GM12873 (cell line): ENCODE data around the gene FAM118B.

Experiments used
- TF ChIP-seq, protein P1 (sequence below): IDR thresholded peaks from 2 replicates; pipeline ENCODE4 v1.5.1; 2012; ENCODE audit warnings: low read depth, mild to moderate bottlenecking, moderate library complexity, low read length, control low read depth; ENCODE audit not compliant: insufficient read depth; ENCODE audit errors: missing control alignments

Gene FAM118B

DNA sequence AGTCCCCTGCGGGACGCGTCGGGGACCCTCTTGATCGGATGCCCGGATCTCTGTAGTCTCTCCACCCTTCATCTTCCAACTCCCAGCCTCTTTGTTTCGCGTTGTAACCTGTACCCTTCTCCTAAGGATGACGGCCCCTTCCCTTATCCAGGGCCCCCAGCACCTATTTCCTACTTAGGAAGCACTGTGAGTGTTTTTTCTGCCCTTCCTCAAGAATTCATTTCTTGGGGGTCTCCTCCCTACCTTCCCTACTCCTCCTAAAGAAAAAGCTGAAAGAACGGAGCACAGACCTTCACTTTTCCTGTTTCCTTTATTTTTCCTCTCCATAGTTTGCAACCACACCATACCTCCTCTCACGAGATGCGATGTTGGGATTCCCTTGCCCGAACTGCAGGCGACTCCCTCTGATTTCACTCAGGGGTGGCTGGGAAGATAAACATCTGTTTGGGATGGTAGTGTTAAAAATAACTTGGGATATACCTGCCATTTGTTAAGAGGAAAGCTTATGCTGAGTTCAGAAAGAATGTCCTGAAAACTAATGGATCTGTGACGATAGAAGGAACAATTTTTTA is 593 bp downstream of the FAM118B start:
- TF ChIP-seq, protein P1, sequence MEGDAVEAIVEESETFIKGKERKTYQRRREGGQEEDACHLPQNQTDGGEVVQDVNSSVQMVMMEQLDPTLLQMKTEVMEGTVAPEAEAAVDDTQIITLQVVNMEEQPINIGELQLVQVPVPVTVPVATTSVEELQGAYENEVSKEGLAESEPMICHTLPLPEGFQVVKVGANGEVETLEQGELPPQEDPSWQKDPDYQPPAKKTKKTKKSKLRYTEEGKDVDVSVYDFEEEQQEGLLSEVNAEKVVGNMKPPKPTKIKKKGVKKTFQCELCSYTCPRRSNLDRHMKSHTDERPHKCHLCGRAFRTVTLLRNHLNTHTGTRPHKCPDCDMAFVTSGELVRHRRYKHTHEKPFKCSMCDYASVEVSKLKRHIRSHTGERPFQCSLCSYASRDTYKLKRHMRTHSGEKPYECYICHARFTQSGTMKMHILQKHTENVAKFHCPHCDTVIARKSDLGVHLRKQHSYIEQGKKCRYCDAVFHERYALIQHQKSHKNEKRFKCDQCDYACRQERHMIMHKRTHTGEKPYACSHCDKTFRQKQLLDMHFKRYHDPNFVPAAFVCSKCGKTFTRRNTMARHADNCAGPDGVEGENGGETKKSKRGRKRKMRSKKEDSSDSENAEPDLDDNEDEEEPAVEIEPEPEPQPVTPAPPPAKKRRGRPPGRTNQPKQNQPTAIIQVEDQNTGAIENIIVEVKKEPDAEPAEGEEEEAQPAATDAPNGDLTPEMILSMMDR, result no peak

DNA sequence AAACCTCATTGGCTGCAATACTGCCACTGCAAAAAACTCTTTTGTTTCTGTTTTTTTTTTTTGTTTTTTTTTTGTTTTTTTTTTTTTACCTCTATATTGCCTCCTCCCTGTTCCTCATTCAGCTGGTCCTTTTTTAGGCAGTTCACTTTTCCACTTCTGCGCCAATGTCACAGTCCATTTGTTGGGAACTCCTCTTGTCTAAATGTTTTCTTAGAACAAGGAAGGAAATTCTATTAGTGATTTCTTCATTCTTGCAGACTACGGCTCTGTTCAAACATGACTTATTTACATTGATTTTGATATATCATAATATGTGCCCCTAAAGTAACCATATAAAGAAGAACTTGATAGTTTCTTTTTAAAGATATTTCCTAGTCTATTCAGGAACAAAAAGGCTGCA is 2.9 kb downstream of the FAM118B start:
- TF ChIP-seq, protein P1, result no peak

DNA sequence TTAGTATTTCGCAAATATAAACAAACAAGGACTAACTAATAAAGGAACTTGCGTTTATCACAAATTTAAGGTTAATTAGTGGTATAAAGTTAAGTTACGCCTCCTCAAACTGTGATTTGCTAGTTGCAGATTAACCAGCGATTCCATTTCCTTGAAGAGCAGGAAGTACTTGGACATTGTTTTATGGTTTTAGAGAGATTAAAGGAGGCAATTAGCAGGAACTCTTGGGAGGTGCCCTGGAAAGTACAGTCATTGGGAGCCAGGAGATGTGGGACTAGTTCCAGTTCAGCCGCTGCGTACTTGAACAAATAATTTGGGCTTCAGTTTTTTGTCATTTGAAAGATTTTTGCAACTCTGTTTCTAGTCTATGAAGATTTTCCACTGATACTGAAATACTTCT is 3.3 kb downstream of the FAM118B start:
- TF ChIP-seq, protein P1, result no peak

DNA sequence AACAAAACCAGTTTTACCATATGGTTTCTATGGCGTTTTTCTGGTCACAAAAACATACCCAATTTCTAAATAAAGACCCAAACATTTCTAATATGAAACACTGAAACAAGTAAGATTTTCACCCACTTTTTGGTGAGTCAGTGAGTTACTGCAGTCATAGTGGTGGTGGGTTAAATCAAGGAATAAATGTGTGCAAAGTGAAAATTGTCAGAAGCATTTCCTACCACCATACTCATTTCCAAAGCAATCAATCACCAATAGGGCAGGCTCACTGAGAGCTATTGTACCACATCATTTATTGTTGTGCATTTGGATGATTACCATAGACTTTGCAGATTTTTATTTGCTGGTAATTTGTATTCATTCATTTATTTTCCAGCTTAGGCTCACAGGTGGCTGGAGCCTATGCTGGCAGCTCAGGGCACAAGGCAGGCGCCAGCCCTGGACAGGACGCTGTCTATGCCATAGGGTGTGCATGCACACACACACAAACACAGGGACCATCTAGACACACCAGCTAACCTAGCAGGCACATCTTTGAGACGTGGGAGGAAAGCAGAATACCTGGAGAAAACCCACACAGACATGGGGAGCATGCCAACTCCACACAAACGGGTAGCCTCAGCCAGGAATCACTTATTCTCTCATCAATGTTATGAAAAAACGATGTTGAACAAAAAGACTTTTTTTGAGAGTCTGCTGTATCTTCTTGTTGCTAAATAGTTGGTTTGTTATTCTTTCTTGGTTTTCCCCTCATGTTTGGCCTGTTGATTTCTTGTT is 5.1 kb downstream of the FAM118B start:
- TF ChIP-seq, protein P1, result no peak

DNA sequence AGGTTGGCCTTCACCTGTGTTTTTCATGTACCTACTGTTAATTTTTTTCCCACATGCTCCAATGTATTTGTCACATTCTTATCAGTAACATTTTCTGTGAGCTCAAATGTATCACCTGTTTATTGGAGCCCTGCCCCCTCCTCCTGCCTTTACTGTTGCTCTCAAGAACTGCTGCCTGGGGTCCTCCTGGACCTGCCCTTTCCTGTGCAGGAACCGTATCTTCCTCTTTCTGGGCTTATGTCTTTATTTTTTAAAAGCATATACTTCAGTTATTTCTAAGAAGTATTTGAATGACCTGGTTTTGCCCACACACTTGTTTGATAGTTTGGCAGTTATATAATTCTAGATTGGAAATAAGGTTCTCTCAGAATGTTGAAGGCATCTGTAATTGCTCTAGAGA is 5.9 kb downstream of the FAM118B start:
- TF ChIP-seq, protein P1, result no peak

DNA sequence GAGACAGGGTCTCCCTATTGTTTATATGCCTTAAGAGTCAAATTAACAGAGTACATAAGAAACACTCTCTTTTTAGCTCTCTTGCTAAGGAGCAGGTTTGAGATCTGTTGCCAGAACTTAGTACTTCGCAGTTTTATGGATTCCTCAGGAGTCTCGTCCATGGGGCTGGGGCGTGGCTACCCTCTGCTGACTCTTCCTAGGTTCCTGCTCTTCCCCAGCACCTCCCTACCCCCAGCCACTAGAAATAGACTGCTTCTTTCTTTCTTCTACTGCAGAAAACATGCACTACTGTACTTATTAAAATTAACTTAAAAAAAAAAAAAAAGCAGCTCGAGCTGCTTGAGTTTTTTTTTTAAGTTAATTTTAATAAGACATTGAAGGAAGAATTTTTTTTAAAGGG is 8.0 kb downstream of the FAM118B start:
- TF ChIP-seq, protein P1, result no peak

DNA sequence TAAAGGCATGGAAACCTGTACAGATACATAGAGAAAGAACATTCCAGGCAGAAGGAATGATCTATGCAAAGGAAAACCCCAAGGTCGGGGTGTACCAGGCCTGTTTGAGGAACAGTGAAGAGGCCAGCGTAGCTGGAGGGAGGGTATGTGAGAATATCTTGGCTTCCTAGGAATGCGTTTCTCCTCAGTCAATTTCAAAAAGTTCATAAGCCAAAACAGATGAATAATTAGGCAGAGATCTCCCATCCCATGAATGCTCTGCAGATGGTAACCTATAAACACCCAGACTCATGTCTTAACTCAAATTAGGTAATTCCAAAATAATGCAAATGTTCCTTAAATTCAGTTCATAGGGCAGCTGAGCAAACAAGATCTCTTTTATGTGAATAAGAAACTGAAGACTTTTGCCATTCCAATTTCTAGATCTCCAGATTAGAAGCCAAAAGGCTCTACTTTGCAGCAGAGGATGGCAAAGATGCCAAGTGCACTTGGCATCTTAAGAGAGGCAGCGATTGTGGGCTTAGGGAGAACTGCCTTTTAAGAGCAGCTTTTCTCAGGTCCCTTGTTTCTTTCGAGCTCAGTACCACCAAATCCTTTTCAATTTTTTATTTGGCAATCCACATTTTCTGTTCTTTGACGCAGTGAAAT is 13.2 kb downstream of the FAM118B start:
- TF ChIP-seq, protein P1, result no peak
